ENCODE data around the gene SEMA3A. TPM values are rescaled to one million over a fixed set of nuclear protein-coding genes. Genes with fewer than 3 reads are reported as not detected.

Gene SEMA3A
- polyA plus RNA-seq, 1 experiment = 6.8 TPM

- H3K27me3 ChIP-seq (ENCODE audit: control insufficient read depth, insufficient read depth, low read length) = no peaks in the 10 kb centered on the region
- no peak overlapping the region for H3K4me3 ChIP-seq (ENCODE audit: low read depth, low read length)
- ChIA-PET CTCF (no interaction called here), POLR2A (no interaction called here)
- TF ChIP-seq CTCF (IDR thresholded peaks at IDR 0.05; ENCODE audit: insufficient read depth, low read depth, low read length) = no peak
- H3K36me3 ChIP-seq (ENCODE audit: control insufficient read depth, insufficient read depth, low read length) = no peaks in the 10 kb centered on the region
- no peak for DNase-seq (ENCODE audit: low read depth)
These were observed 54.4 kb downstream of the SEMA3A start for GRCh38 chr7:84139986-84140729.

GRCh38 chr7:84138411-84138810 is 56.2 kb downstream of the SEMA3A start:
- Histone ChIP-seq H3K4me3 (ENCODE audit: low read depth, low read length) (no peak overlapping the region), H3K27me3 (ENCODE audit: control insufficient read depth, insufficient read depth, low read length) (no peaks in the 10 kb centered on the region), H3K36me3 (ENCODE audit: control insufficient read depth, insufficient read depth, low read length) (no peaks in the 10 kb centered on the region)
- ChIA-PET POLR2A (no interaction called here), CTCF (no interaction called here)
- no peak for DNase-seq (ENCODE audit: low read depth)
- no peak for TF ChIP-seq CTCF (IDR thresholded peaks at IDR 0.05; ENCODE audit: insufficient read depth, low read depth, low read length)

- no peak overlapping the region for H3K4me3 ChIP-seq (ENCODE audit: low read depth, low read length)
- DNase-seq (ENCODE audit: low read depth) = no peak
- TF ChIP-seq CTCF (IDR thresholded peaks at IDR 0.05; ENCODE audit: insufficient read depth, low read depth, low read length) = no peak
- H3K27me3 ChIP-seq (ENCODE audit: control insufficient read depth, insufficient read depth, low read length) = no peaks in the 10 kb centered on the region
- ChIA-PET POLR2A (no interaction called here), CTCF (no interaction called here)
- no peaks in the 10 kb centered on the region for H3K36me3 ChIP-seq (ENCODE audit: control insufficient read depth, insufficient read depth, low read length)
These were observed 56.8 kb downstream of the SEMA3A start for GRCh38 chr7:84137812-84138211.

- ChIA-PET CTCF (interaction anchor here (0.5 kb wide), 1 partner anchor 136 kb away, joined by 3 read pairs; no protein-coding TSS in a partner anchor), POLR2A (no interaction called here)
- H3K27me3 ChIP-seq (ENCODE audit: control insufficient read depth, insufficient read depth, low read length) = no peaks in the 10 kb centered on the region
- H3K36me3 ChIP-seq (ENCODE audit: control insufficient read depth, insufficient read depth, low read length) = no peaks in the 10 kb centered on the region
- no peak for DNase-seq (ENCODE audit: low read depth)
- no peak for TF ChIP-seq CTCF (IDR thresholded peaks at IDR 0.05; ENCODE audit: insufficient read depth, low read depth, low read length)
- H3K4me3 ChIP-seq (ENCODE audit: low read depth, low read length) = no peak overlapping the region
These were observed 57.8 kb downstream of the SEMA3A start for GRCh38 chr7:84136809-84137208.

- Histone ChIP-seq H3K4me3 (ENCODE audit: low read depth, low read length) (no peak overlapping the region), H3K27me3 (ENCODE audit: control insufficient read depth, insufficient read depth, low read length) (no peaks in the 10 kb centered on the region), H3K36me3 (ENCODE audit: control insufficient read depth, insufficient read depth, low read length) (no peaks in the 10 kb centered on the region)
- CTCF ChIA-PET = interaction anchor here (0.5 kb wide), 1 partner anchor 136 kb away, joined by 3 read pairs; no protein-coding TSS in a partner anchor
- POLR2A ChIA-PET = no interaction called here
- no peak for DNase-seq (ENCODE audit: low read depth)
- no peak for TF ChIP-seq CTCF (IDR thresholded peaks at IDR 0.05; ENCODE audit: insufficient read depth, low read depth, low read length)
These were observed 58.3 kb downstream of the SEMA3A start for GRCh38 chr7:84136336-84136735.
